Measurements from ENCODE around the gene IRS2.

- TF ChIP-seq CTCF (IDR thresholded peaks at IDR 0.05): no peak
- no peak for TF ChIP-seq POLR2A (IDR thresholded peaks at IDR 0.05)
Measured at GRCh38 chr13:109745702-109746101, 40.7 kb downstream of the IRS2 start.
